Smooth muscle cell (in vitro differentiated cells): ENCODE data around the gene HINFP. TPM values are rescaled to one million over a fixed set of nuclear protein-coding genes. Genes with fewer than 3 reads are reported as not detected.

Source experiments
- DNase-seq: peaks from one replicate; lab custom pipeline; 2025; ENCODE audit not compliant: unreplicated experiment; lab: John Stamatoyannopoulos, UW
- H2AFZ ChIP-seq: fragments of 200-600 bp; sonication (generic); 2 replicates; pipeline ENCODE4 v1.6.0; 2016; ENCODE audit warnings: antibody characterized with exemption, low read depth, mild to moderate bottlenecking
- H3F3A ChIP-seq: fragments of 200-600 bp; sonication (generic); 2 replicates; pipeline ENCODE4 v1.6.0; 2017; ENCODE audit warnings: antibody characterized with exemption, low read depth
- H3K27ac ChIP-seq: fragments of 200-600 bp; sonication (generic); 2 replicates; pipeline ENCODE4 v1.5.1; 2016; ENCODE audit warnings: low read depth, mild to moderate bottlenecking
- H3K27me3 ChIP-seq: fragments of 200-600 bp; sonication (generic); 2 replicates; pipeline ENCODE4 v1.6.1; 2016; ENCODE audit warnings: low read depth, mild to moderate bottlenecking
- H3K36me3 ChIP-seq: fragments of 200-600 bp; sonication (generic); 2 replicates; pipeline ENCODE4 v1.5.1; 2016; ENCODE audit warnings: low read depth
- H3K4me1 ChIP-seq: fragments of 200-600 bp; sonication (generic); 2 replicates; pipeline ENCODE4 v1.5.1; 2016; ENCODE audit warnings: low read depth
- H3K4me2 ChIP-seq: fragments of 200-600 bp; sonication (generic); 2 replicates; pipeline ENCODE4 v1.6.0; 2016; ENCODE audit warnings: mild to moderate bottlenecking
- H3K4me3 ChIP-seq: fragments of 200-600 bp; sonication (generic); 2 replicates; pipeline ENCODE4 v1.5.1; 2016; ENCODE audit warnings: mild to moderate bottlenecking
- H3K79me2 ChIP-seq: fragments of 200-600 bp; sonication (generic); 2 replicates; pipeline ENCODE4 v1.6.0; 2016; ENCODE audit warnings: low read depth, mild to moderate bottlenecking
- H3K9ac ChIP-seq: fragments of 200-600 bp; sonication (generic); 2 replicates; pipeline ENCODE4 v1.6.0; 2016; ENCODE audit warnings: low read depth
- H3K9me3 ChIP-seq: fragments of 200-600 bp; sonication (generic); replicated peaks from 2 replicates; pipeline ENCODE4 v1.5.1; 2016; ENCODE audit warnings: low read depth
- H4K20me1 ChIP-seq: fragments of 200-600 bp; sonication (generic); 2 replicates; pipeline ENCODE4 v1.6.0; 2016; ENCODE audit warnings: low read depth
- WGBS: methylation state at CpG from one replicate; pipeline ENCODE4 v1.1.7; 2016; ENCODE audit warnings: low lambda C conversion rate; 5-methylcytosine and 5-hydroxymethylcytosine counted together
- polyA plus RNA-seq: library from polyadenylated mRNA; unstranded; fragments of >200 nt; fragmentation: Nextera tagmentation; extraction: Ambion mirVana; gene quantifications from 2 replicates; pipeline ENCODE4 v1.2.1, GENCODE V29; 2016
- total RNA-seq: library from RNA; depleted of rRNA; stranded (reverse); fragments of >200 nt; gene quantifications from 2 replicates; pipeline ENCODE4 v1.2.3, GENCODE V29; 2014
- TF ChIP-seq, protein P1 (sequence below): fragments of 200-600 bp; sonication (generic); IDR thresholded peaks from 2 replicates; pipeline ENCODE4 v1.5.1; 2017; ENCODE audit warnings: borderline replicate concordance, mild to moderate bottlenecking, antibody characterized with exemption; ENCODE audit not compliant: insufficient read depth, poor library complexity, severe bottlenecking

HINFP gene
- total and polyA plus RNA-seq, 2 experiments from 2014 or later, result 15.6 to 17.3 TPM

DNA sequence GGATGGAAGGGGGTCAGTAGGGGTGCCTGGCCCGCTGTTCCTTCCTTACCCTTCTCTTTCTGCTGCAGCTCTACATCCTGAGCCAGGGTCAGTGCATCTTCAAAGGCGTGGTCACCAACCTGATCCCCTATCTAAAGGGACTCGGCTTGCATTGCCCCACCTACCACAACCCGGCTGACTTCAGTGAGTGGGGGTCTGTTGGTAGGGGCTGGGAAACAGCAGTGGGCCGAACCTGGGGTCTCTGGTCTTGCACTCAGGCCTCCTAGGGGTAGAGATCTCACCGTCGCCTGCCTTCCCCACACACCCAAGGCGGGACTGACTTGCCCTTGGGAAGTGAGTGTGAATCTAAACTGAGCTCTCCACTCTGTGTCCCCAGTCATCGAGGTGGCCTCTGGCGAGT, 35.1 kb downstream of the HINFP start:
- H3K4me3 ChIP-seq, result no peak overlapping the region
- H3K9me3 ChIP-seq, result no peaks in the 10 kb centered on the region
- DNase-seq, result no peak
- no peak overlapping the region for H2AFZ ChIP-seq
- WGBS, result 89% methylated on average over 10 of the region's 10 CpGs
- no peaks in the 10 kb centered on the region for H3F3A ChIP-seq
- H3K27me3 ChIP-seq, result no peaks in the 10 kb centered on the region
- H3K27ac ChIP-seq, result no peak overlapping the region
- H3K4me2 ChIP-seq, result no peak overlapping the region
- no peaks in the 10 kb centered on the region for H4K20me1 ChIP-seq
- no peaks in the 10 kb centered on the region for H3K36me3 ChIP-seq
- H3K4me1 ChIP-seq, result no peaks in the 10 kb centered on the region
- no peak overlapping the region for H3K9ac ChIP-seq
- TF ChIP-seq, protein P1, sequence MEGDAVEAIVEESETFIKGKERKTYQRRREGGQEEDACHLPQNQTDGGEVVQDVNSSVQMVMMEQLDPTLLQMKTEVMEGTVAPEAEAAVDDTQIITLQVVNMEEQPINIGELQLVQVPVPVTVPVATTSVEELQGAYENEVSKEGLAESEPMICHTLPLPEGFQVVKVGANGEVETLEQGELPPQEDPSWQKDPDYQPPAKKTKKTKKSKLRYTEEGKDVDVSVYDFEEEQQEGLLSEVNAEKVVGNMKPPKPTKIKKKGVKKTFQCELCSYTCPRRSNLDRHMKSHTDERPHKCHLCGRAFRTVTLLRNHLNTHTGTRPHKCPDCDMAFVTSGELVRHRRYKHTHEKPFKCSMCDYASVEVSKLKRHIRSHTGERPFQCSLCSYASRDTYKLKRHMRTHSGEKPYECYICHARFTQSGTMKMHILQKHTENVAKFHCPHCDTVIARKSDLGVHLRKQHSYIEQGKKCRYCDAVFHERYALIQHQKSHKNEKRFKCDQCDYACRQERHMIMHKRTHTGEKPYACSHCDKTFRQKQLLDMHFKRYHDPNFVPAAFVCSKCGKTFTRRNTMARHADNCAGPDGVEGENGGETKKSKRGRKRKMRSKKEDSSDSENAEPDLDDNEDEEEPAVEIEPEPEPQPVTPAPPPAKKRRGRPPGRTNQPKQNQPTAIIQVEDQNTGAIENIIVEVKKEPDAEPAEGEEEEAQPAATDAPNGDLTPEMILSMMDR, result no peak
- no peaks in the 10 kb centered on the region for H3K79me2 ChIP-seq

GRCh38 chr11:119157063-119157462, 35.7 kb downstream of the HINFP start:
- TF ChIP-seq, protein P1, result no peak
- no peak for DNase-seq
- H4K20me1 ChIP-seq, result no peaks in the 10 kb centered on the region
- H3K27ac ChIP-seq, result no peak overlapping the region
- WGBS, result 66% methylated on average over 3 of the region's 3 CpGs
- no peaks in the 10 kb centered on the region for H3K27me3 ChIP-seq
- no peaks in the 10 kb centered on the region for H3K9me3 ChIP-seq
- no peak overlapping the region for H3K9ac ChIP-seq
- H2AFZ ChIP-seq, result no peak overlapping the region
- no peaks in the 10 kb centered on the region for H3K36me3 ChIP-seq
- no peak overlapping the region for H3K4me2 ChIP-seq
- no peaks in the 10 kb centered on the region for H3K79me2 ChIP-seq
- H3K4me1 ChIP-seq, result no peaks in the 10 kb centered on the region
- H3K4me3 ChIP-seq, result no peak overlapping the region
- no peaks in the 10 kb centered on the region for H3F3A ChIP-seq

DNA sequence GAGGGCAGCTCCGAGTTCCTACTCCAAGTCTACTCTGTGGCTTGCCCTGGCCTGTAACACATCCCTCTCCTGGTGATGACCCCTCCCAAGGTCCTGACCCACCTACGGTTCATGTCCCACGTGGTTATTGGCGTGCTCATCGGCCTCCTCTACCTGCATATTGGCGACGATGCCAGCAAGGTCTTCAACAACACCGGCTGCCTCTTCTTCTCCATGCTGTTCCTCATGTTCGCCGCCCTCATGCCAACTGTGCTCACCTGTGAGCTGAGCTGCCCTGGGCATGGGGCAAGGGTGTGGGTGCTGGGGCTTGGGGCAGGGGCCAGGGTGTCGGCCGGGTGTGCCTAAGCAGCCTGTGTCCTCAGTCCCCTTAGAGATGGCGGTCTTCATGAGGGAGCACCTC, 37.1 kb downstream of the HINFP start:
- Histone ChIP-seq H3K27ac (no peak overlapping the region), H3K9ac (no peak overlapping the region), H3K79me2 (no peaks in the 10 kb centered on the region), H3K9me3 (no peaks in the 10 kb centered on the region), H3K27me3 (no peaks in the 10 kb centered on the region), H3K4me3 (no peak overlapping the region), H3K4me1 (no peaks in the 10 kb centered on the region), H3K4me2 (no peak overlapping the region), H2AFZ (no peak overlapping the region), H3K36me3 (no peaks in the 10 kb centered on the region), H4K20me1 (no peaks in the 10 kb centered on the region), H3F3A (no peaks in the 10 kb centered on the region)
- no peak for DNase-seq
- whole genome bisulfite sequencing, result 95% methylated on average over 13 of the region's 13 CpGs
- TF ChIP-seq, protein P1, result no peak

DNA sequence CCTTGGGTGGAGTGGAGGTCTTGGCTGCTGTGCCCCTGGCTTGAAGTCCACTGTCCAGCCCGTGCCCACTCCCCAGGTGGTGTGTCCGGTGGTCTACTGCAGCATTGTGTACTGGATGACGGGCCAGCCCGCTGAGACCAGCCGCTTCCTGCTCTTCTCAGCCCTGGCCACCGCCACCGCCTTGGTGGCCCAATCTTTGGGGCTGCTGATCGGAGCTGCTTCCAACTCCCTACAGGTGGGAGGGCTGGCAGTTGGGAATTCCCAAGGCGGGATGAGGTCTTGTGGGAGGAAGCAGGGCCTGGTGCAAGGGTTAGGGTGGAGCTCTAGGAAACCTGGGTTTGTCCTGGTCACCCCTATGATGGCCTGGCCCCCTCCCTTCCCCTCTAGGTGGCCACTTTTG, 38.8 kb downstream of the HINFP start:
- TF ChIP-seq, protein P1, result no peak
- Histone ChIP-seq H3F3A (no peaks in the 10 kb centered on the region), H3K4me1 (no peaks in the 10 kb centered on the region), H3K79me2 (no peaks in the 10 kb centered on the region), H3K36me3 (no peaks in the 10 kb centered on the region), H4K20me1 (no peaks in the 10 kb centered on the region), H3K9ac (no peak overlapping the region), H2AFZ (no peak overlapping the region), H3K27me3 (no peaks in the 10 kb centered on the region), H3K27ac (no peak overlapping the region), H3K4me3 (no peak overlapping the region), H3K4me2 (no peak overlapping the region), H3K9me3 (no peaks in the 10 kb centered on the region)
- DNase-seq, result no peak
- 93% methylated on average over 9 of the region's 9 CpGs for WGBS
